Measurements from ENCODE around the gene MED17.

GRCh38 chr11:93831343-93832127 lies 47.5 kb downstream of the MED17 start:
- no peak for TF ChIP-seq YY1 (IDR thresholded peaks at IDR 0.05; ENCODE audit: insufficient read depth, insufficient read length)
- TF ChIP-seq ZNF274 (IDR thresholded peaks at IDR 0.05; ENCODE audit: low read depth, low read length): no peak
- TF ChIP-seq SUZ12 (IDR thresholded peaks at IDR 0.05; ENCODE audit: extremely low read depth, insufficient read depth, insufficient read length): no peak
